HG02571 (cell line): ENCODE data around the gene KIR2DL4.
"Not testable (repeated sequence)": the region's sequence is repeated elsewhere in the genome, so short reads cannot be mapped to it uniquely, and the experiment has no call there.

Experiments
- ATAC-seq: cut with Tn5 transposase; IDR thresholded peaks from one replicate; pipeline ENCODE4 v1.9.1; 2021; ENCODE audit warnings: mild to moderate bottlenecking, moderate library complexity; ENCODE audit not compliant: unreplicated experiment

Gene KIR2DL4

GRCh38 chr19:54803410-54803809, at the start of gene KIR2DL4:
TSS of gene KIR2DL4 (plus strand) at chr19:54803610. CDS start at chr19:54803652, 42 bp downstream.
- no peak for ATAC-seq

- ATAC-seq = not testable (repeated sequence)
Measured at GRCh38 chr19:54756204-54757110, 47.0 kb upstream of the KIR2DL4 start.

DNA sequence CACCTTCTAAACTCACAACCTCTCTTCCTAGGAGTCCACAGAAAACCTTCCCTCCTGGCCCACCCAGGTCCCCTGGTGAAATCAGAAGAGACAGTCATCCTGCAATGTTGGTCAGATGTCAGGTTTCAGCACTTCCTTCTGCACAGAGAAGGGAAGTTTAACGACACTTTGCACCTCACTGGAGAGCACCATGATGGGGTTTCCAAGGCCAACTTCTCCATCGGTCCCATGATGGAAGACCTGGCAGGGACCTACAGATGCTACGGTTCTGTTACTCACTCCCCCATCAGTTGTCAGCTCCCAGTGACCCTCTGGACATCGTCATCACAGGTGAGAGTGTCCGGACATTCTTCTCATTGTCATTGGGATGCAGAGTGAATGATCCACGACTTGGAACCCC, 44.8 kb upstream of the KIR2DL4 start:
- not testable (repeated sequence) for ATAC-seq

- not testable (repeated sequence) for ATAC-seq
Measured at GRCh38 chr19:54764219-54764618, 39.2 kb upstream of the KIR2DL4 start.

GRCh38 chr19:54766464-54766863, 36.9 kb upstream of the KIR2DL4 start:
- ATAC-seq = not testable (repeated sequence)

GRCh38 chr19:54769646-54770045, 33.8 kb upstream of the KIR2DL4 start, which contains the start of gene KIR2DL1:
TSS of gene KIR2DL1 (plus strand) at chr19:54769793. CDS start at chr19:54769851, 58 bp downstream.
- not testable (repeated sequence) for ATAC-seq

DNA sequence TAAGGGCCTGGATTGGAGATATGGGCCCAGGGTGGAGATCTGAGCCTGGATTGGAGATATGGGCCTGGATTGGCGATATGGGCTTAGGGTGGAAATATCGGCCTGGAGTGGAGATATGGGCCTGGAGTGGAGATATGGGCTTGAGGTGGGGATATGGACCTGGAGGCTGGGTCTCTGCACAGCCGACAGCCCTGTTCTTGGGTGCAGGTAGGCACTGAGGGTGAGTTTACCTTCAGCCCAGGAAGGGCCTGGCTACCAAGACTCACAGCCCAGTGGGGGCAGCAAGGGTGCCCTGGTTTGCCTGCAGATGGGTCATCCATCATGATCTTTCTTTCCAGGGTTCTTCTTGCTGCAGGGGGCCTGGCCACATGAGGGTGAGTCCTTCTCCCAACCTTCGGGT, 32.9 kb upstream of the KIR2DL4 start:
- ATAC-seq = not testable (repeated sequence)

DNA sequence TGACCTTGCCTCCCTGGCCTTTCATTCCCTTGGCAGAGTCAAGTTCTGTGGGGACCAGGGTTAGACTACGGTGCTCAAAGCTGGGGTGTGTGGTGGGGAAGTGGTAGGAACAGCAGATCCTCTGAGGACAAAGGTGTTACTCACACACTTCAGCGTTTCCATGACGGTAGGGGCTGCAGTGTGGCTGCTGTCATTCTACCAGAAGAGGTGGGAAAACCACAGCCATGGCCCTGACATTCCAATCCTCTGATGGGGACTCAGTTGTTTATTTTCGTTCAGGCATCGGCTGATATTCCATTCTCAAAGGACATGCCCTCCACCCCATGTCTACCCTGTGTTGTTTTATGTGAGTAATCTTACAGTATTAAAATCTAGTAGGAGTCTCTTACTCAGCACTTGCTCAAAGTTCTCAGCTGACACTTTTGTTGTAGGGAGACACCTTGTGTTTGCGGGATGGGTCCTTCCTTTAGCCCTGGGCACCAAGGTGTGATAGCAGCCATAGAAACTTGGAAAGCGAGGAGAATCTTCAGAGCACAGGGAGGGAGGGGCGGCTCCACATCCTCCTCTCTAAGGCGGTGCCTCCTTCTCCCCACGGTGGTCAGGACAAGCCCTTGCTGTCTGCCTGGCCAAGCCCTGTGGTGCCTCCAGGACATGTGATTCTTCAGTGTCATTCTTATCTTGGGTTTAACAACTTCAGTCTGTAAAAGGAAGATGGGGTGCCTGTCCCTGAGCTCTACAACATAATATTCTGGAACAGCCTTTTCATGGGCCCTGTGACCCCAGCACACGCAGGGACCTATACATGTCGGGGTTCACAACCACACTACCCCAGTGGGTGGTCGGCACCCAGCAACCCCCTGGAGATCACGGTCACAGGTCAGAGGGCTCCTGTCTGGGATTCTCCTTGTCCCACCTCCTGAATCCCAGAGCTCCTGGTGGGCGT, 32.1 kb upstream of the KIR2DL4 start:
- not testable (repeated sequence) for ATAC-seq

DNA sequence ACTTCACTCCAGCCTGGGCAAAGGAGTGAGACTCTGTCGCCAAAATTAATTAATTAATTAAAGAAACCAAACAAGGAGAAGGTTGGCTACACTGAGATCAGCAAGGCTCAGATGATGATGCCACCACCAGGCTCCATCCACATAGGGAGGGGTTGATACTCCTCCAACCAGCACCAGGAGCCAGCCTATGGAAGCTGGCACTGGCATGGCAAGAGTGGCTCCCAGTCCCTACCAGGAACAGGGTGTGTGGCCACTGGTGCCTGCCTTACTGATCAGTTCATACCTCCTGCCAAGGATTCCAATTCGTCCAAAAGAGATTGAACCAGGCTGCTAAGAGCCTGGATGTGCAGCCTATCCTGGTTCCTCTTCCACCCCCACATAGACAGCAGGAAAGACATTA, 30.7 kb upstream of the KIR2DL4 start:
- not testable (repeated sequence) for ATAC-seq

DNA sequence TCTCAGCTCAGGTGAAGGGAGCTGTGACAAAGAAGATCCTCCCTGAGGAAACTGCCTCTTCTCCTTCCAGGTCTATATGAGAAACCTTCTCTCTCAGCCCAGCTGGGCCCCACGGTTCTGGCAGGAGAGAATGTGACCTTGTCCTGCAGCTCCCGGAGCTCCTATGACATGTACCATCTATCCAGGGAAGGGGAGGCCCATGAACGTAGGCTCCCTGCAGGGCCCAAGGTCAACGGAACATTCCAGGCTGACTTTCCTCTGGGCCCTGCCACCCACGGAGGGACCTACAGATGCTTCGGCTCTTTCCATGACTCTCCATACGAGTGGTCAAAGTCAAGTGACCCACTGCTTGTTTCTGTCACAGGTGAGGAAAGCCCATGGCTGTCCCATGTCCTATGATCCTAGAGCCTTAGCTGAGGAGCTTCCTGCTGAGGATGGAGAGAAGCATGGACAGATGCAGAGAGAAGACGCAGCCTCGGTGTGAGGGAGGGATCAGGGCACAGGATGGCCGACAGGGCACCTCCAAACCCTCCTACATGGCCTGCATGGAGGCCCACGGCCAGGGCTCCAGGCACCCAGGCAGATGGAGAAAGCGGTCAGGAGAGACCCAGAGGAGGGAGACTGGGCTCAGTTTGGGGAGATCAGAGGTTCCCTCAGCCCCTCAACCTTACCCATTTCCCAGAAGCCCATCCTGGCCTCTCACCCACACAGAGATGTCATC, 28.2 kb upstream of the KIR2DL4 start:
- not testable (repeated sequence) for ATAC-seq

DNA sequence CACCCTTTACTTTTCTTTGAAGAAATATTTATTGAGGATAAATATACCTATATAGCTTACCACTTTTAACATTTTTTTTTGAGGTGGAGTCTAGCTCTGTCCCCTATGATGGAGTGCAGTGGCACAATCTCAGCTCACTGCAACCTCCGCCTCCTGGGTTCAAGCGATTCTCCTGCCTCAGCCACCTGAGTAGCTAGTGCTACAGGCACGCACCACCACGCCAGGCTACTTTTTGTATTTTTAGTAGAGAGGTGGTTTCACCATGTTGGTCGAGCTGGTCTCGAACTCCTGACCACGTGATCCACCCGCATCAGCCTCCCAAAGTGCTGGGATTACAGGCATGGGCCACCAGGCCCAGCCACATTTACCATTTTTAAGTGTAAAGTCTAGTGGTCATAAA, 27.6 kb upstream of the KIR2DL4 start:
- not testable (repeated sequence) for ATAC-seq

DNA sequence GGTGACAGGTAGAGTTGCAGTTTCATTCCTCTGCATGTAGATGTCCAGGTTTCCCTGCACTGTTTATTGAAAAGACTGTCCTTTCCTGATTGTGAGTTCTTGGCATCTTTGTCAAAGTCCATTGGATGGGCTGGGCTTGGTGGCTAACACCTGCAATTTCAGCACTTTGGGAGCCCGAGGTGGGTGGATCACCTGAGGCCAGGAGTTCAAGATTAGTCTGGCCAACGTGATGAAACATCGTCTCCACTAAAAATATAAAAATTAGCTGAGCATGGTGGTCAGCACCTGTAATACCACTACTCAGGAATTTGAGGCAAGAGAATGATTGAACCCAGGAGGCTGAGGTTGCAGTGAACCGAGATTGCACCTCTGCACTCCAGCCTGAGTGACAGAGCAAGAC, 25.6 kb upstream of the KIR2DL4 start:
- not testable (repeated sequence) for ATAC-seq

DNA sequence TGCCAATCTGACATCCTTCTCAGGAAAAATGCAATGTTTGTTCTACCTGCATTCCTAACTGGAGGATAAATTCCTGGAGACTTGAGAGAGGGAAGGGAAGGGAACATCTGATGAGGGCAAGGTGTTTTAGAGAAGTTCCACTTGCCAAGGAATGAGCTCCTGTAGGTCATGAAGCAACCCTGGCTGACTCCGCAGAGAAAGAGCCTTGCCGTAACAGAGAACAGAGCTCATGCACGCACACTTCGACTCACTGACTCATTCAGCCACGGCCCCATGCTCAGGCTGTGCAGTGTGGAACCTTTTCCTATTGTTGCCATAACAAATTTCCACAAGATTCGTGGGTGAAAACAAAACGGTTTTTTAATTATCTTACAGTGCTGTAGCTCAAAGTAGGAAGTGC, 24.5 kb upstream of the KIR2DL4 start:
- not testable (repeated sequence) for ATAC-seq

DNA sequence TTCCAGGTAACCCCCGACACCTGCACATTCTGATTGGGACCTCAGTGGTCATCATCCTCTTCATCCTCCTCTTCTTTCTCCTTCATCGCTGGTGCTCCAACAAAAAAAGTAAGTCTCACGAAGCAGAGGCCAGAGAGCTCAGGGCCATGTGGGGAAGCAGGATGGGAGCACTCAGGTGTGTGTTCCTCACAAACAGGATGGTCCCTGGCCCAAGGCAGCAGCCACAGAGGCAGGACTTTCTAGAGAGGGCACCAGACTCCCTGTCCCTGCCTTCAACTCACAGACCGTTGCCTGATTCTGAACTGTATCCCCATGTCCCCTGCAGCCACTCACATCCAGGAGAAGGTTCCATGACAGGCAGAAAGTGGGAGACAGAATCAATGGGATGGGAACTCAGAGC, 20.5 kb upstream of the KIR2DL4 start:
- not testable (repeated sequence) for ATAC-seq

DNA sequence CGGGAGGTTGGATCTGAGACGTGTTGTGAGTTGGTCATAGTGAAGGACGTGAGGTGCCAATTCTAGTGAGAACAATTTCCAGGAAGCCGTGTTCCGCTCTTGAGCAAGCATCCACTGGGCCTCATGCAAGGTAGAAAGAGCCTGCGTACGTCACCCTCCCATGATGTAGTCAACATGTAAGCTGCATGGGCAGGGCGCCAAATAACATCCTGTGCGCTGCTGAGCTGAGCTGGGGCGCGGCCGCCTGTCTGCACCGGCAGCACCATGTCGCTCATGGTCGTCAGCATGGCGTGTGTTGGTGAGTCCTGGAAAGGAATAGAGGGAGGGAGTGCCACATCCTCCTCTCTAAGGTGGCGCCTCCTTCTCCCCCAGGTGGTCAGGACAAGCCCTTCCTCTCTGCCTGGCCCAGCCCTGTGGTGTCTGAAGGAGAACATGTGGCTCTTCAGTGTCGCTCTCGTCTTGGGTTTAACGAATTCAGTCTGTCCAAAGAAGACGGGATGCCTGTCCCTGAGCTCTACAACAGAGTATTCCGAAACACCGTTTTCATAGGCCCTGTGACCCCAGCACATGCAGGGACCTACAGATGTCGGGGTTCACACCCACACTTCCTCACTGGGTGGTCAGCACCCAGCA, 17.2 kb upstream of the KIR2DL4 start:
- not testable (repeated sequence) for ATAC-seq

- ATAC-seq = not testable (repeated sequence)
Measured at GRCh38 chr19:54788154-54788553, 15.3 kb upstream of the KIR2DL4 start.

DNA sequence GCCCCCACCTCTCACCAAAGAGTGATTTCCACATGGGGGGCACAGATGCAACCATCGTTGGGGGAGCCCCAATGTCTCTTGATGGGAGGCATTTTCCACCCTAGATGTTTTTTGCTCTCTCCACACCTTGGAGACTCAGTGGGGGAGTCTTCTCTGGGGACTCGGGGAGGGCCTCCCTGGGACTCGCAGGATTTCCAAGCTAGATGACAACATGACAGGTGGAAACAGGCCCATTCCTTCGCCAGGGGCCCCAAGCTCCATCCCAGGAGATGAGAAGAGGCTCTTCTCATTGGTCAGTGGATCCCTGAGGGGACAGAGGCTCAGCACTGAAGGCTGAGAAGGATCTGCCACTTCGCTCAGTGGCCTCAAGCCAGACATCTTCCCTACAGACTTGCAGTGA, 12.7 kb upstream of the KIR2DL4 start:
- ATAC-seq = no peak

DNA sequence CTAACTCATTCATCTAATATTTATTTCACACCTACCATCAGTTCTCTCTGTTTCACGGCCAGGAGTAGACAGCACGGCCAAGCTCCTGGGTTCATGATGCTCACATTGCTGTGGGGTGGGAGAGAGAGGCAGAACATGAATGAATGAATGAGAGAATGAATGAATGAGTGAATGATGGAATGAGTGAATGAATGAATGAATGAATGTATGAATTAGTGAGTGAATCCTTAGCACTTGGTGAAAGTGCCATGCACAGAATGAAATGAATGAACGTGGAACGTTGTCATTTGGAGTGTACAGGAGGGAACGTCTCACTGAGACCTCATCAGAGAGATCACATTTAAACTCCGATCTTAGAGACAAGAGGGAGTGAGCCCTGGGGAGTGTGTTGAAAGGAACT, 11.9 kb upstream of the KIR2DL4 start:
- no peak for ATAC-seq

- ATAC-seq = no peak
Measured at GRCh38 chr19:54792814-54793213, 10.6 kb upstream of the KIR2DL4 start.

DNA sequence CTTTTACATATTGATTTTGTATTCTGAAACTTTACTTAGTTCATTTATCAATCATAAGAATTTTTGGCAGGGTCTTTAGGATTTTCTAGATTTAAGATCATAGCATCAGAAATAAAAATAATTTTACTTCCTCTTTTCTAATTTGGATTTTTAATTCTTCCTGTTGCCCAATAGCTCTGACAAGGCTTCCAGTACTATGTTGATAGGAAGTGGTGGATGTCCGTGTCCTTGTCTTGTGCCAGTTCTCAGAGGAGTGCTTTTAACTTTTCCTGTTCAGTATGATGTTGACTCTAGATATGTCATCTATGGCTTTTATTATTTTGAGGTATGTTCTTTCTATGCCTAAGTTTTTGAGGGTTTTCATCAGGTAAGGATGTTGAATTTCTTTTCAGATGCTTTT, 7.7 kb upstream of the KIR2DL4 start:
- no peak for ATAC-seq
